AG09319 (cell line): Measurements from ENCODE around the gene EID3.

ENCODE experiments used
- DNase-seq: peaks from one replicate; pipeline ENCODE4 v3.0.0-alpha.2; 2010; ENCODE audit warnings: low read depth; ENCODE audit errors: extremely low read depth
- CTCF ChIP-seq: IDR thresholded peaks from 2 replicates; pipeline ENCODE4 v1.5.1; 2011; ENCODE audit warnings: low read depth, mild to moderate bottlenecking, inconsistent platforms, low read length, moderate library complexity

Gene EID3

GRCh38 chr12:104306943-104307654 is 3.6 kb downstream of the EID3 start:
- TF ChIP-seq CTCF, result no peak
- DNase-seq, result no peak

- no peak for TF ChIP-seq CTCF
- no peak for DNase-seq
Observed at GRCh38 chr12:104307655-104308000, 4.1 kb downstream of the EID3 start.

GRCh38 chr12:104309446-104309993 is 6.0 kb downstream of the EID3 start:
- DNase-seq, result no peak
- TF ChIP-seq CTCF, result no peak

GRCh38 chr12:104310751-104311633 is 7.5 kb downstream of the EID3 start:
- no peak for DNase-seq
- no peak for TF ChIP-seq CTCF

- DNase-seq, result no peak
- TF ChIP-seq CTCF, result no peak
Observed at GRCh38 chr12:104312202-104312601, 8.7 kb downstream of the EID3 start.

- no peak for DNase-seq
- TF ChIP-seq CTCF, result no peak
Observed at GRCh38 chr12:104312654-104313053, 9.1 kb downstream of the EID3 start.

- TF ChIP-seq CTCF, result no peak
- no peak for DNase-seq
Observed at GRCh38 chr12:104313568-104314241, 10.2 kb downstream of the EID3 start.
